ENCODE results near the gene NDUFA8. TPM values are rescaled to one million over a fixed set of nuclear protein-coding genes. Genes with fewer than 3 reads are reported as not detected.

NDUFA8 gene
- total RNA-seq, 3 donors from 2014 or later (not counting 1 experiment from before 2014, with no cell fraction given), result 6.6 to 15.9 (median 10.8) TPM

DNA sequence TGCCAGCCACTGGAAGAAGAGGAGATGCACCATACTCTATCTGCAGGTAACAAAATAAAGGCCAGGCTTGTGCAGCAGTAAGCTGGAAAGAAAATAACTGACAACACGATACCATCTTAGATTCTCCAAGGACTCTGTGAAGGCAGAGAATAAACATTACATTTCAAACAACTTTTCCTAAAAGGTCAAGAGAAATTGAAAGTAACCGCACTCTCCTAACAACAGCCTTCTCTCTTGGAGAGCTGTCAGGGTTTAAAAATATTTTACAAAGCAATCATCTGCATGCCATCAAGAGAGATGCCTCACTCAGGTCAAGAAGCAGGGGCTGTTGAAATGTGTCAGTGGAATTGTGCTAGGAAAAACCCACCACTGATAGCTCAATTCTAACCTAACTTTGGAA lies 53.0 kb downstream of the NDUFA8 start:
- H3K36me3 Mint-ChIP-seq, result no peaks in the 10 kb centered on the region
- peaks cover 0 to 3% of the 10 kb centered on the region in 2 donors for H3K9me3 Mint-ChIP-seq
- TF ChIP-seq, protein P1, sequence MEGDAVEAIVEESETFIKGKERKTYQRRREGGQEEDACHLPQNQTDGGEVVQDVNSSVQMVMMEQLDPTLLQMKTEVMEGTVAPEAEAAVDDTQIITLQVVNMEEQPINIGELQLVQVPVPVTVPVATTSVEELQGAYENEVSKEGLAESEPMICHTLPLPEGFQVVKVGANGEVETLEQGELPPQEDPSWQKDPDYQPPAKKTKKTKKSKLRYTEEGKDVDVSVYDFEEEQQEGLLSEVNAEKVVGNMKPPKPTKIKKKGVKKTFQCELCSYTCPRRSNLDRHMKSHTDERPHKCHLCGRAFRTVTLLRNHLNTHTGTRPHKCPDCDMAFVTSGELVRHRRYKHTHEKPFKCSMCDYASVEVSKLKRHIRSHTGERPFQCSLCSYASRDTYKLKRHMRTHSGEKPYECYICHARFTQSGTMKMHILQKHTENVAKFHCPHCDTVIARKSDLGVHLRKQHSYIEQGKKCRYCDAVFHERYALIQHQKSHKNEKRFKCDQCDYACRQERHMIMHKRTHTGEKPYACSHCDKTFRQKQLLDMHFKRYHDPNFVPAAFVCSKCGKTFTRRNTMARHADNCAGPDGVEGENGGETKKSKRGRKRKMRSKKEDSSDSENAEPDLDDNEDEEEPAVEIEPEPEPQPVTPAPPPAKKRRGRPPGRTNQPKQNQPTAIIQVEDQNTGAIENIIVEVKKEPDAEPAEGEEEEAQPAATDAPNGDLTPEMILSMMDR (IDR thresholded peaks at IDR 0.05), result no peak

DNA sequence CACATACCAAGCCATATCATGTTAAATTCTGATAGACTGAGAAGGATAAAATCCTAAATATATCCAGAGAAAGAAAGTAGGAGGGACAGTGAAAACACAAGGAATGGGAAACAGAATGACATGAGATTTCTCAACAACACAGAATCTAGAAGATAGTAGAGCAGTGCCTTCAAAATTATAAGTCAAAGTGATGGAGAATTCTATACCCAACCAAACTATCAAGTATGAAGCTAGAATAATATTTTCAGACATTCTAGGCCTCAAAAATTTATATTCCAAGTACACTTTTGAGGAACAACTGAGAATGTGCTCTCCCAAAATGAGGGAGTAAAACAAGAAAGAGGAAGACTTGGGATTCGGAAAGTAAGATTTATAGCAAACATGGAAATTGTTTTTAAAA lies 55.6 kb downstream of the NDUFA8 start:
- Mint-ChIP-seq H3K27ac (no peak overlapping the region), H3K27me3 (ENCODE audit: low read depth in 2 of 2) (no peaks in the 10 kb centered on the region), H3K9me3 (peaks cover 0 to 3% of the 10 kb centered on the region in 2 donors), H3K4me1 (peaks cover 0 to 5% of the 10 kb centered on the region in 2 donors), H3K36me3 (no peaks in the 10 kb centered on the region), H3K4me3 (no peak overlapping the region)
- intact Hi-C loops (cut with micrococcal nuclease), result no loop called here
- Histone ChIP-seq H3K4me3 (ENCODE audit: low read length) (no peak overlapping the region), H3K27ac (ENCODE audit: low read length) (no peak overlapping the region), H3K9me3 (ENCODE audit: control insufficient read depth, insufficient read depth, low read length) (no peaks in the 10 kb centered on the region), H3K4me1 (ENCODE audit: control insufficient read depth, insufficient read depth, low read length) (peaks cover 4% of the 10 kb centered on the region), H3K27me3 (ENCODE audit: control insufficient read depth, insufficient read depth, low read length) (no peaks in the 10 kb centered on the region), H3K36me3 (ENCODE audit: control insufficient read depth, insufficient read depth, low read length) (no peaks in the 10 kb centered on the region)
- WGBS (ENCODE audit: insufficient coverage), result 83% methylated on average over 1 of the region's 1 CpG
- no peak for DNase-seq
- TF ChIP-seq, protein P1 (IDR thresholded peaks at IDR 0.05), result no peak
- no peak for ATAC-seq

More for the DNA sequence above, 53.0 kb downstream of the NDUFA8 start:
- Histone ChIP-seq H3K9me3 (ENCODE audit: control insufficient read depth, insufficient read depth, low read length) (no peaks in the 10 kb centered on the region), H3K27ac (ENCODE audit: low read length) (no peak overlapping the region), H3K36me3 (ENCODE audit: control insufficient read depth, insufficient read depth, low read length) (no peaks in the 10 kb centered on the region), H3K4me3 (ENCODE audit: low read length) (no peak overlapping the region), H3K27me3 (ENCODE audit: control insufficient read depth, insufficient read depth, low read length) (no peaks in the 10 kb centered on the region), H3K4me1 (ENCODE audit: control insufficient read depth, insufficient read depth, low read length) (no peaks in the 10 kb centered on the region)
- 96% methylated on average over 2 of the region's 2 CpGs for WGBS (ENCODE audit: insufficient coverage)
- Mint-ChIP-seq H3K4me1 (no peaks in the 10 kb centered on the region), H3K27me3 (ENCODE audit: low read depth in 2 of 2) (no peaks in the 10 kb centered on the region), H3K4me3 (no peak overlapping the region), H3K27ac (no peak overlapping the region)
- intact Hi-C loops (cut with micrococcal nuclease), result no loop called here
- ATAC-seq (no peak), DNase-seq (no peak)

DNA sequence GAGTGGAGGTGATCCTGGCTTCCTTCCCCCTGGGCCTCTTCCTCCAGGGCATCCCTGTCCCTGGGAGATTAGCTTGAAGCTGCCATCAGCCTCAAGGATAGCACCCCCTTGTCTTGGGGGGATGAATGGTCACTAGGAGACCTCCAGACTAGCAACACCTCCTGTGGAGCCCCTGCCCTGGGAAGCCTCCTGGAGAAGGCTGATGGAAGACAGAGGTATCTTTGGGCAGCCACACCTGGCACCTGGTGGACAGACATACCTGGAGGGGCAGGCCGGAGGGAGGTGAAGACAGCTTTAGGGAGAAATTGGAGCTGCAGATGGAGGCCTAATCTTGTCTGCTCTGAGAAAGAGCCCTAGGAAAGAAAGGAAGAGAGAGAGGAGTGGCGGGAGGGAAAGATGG lies 57.4 kb downstream of the NDUFA8 start:
- peaks cover 4% of the 10 kb centered on the region for H3K4me1 ChIP-seq (ENCODE audit: control insufficient read depth, insufficient read depth, low read length)
- WGBS (ENCODE audit: insufficient coverage), result 89% methylated on average over 1 of the region's 2 CpGs
- Mint-ChIP-seq H3K4me1 (peaks cover 0 to 5% of the 10 kb centered on the region in 2 donors), H3K36me3 (no peaks in the 10 kb centered on the region), H3K27me3 (ENCODE audit: low read depth in 2 of 2) (peaks cover 2 to 4% of the 10 kb centered on the region in 2 donors), H3K9me3 (peaks cover 0 to 3% of the 10 kb centered on the region in 2 donors), H3K4me3 (no peak overlapping the region), H3K27ac (no peak overlapping the region)
- no peak for DNase-seq
- H3K9me3 ChIP-seq (ENCODE audit: control insufficient read depth, insufficient read depth, low read length), result no peaks in the 10 kb centered on the region
- TF ChIP-seq, protein P1 (IDR thresholded peaks at IDR 0.05), result no peak
- H3K27ac ChIP-seq (ENCODE audit: low read length), result no peak overlapping the region
- ATAC-seq, result no peak
- no peaks in the 10 kb centered on the region for H3K27me3 ChIP-seq (ENCODE audit: control insufficient read depth, insufficient read depth, low read length)
- no peaks in the 10 kb centered on the region for H3K36me3 ChIP-seq (ENCODE audit: control insufficient read depth, insufficient read depth, low read length)
- intact Hi-C loops (cut with micrococcal nuclease), result no loop called here
- no peak overlapping the region for H3K4me3 ChIP-seq (ENCODE audit: low read length)

DNA sequence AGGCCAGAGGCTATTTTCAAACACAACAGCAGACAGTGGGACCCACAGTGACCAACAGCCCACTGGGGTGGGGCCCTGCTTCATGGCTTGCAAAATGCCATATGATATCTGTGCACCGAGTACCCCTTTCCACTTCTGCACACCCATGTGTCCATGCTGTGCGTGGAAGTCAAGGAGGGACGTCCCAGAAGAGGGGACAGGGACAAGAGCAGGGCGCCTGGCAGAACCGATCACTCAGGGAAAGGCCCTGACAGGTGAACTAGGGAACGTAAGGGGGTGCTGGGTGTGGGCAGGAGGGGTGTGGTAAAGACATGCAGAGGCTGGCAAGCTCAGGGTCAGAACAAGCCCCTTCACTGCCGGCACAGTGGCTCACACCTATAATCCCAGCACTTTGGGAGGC lies 58.8 kb downstream of the NDUFA8 start:
- intact Hi-C loops (cut with micrococcal nuclease), result no loop called here
- 93% methylated on average over 7 of the region's 7 CpGs for WGBS (ENCODE audit: insufficient coverage)
- Mint-ChIP-seq H3K36me3 (no peaks in the 10 kb centered on the region), H3K4me1 (peaks cover 0 to 5% of the 10 kb centered on the region in 2 donors), H3K27me3 (ENCODE audit: low read depth in 2 of 2) (peaks cover 8 to 9% of the 10 kb centered on the region in 2 donors), H3K27ac (no peak overlapping the region), H3K4me3 (no peak overlapping the region), H3K9me3 (peaks cover 0 to 3% of the 10 kb centered on the region in 2 donors)
- DNase-seq, result no peak
- no peaks in the 10 kb centered on the region for H3K27me3 ChIP-seq (ENCODE audit: control insufficient read depth, insufficient read depth, low read length)
- no peaks in the 10 kb centered on the region for H3K36me3 ChIP-seq (ENCODE audit: control insufficient read depth, insufficient read depth, low read length)
- TF ChIP-seq, protein P1 (IDR thresholded peaks at IDR 0.05), result no peak
- peaks cover 4% of the 10 kb centered on the region for H3K4me1 ChIP-seq (ENCODE audit: control insufficient read depth, insufficient read depth, low read length)
- H3K27ac ChIP-seq (ENCODE audit: low read length), result no peak overlapping the region
- no peak overlapping the region for H3K4me3 ChIP-seq (ENCODE audit: low read length)
- ATAC-seq, result no peak
- no peaks in the 10 kb centered on the region for H3K9me3 ChIP-seq (ENCODE audit: control insufficient read depth, insufficient read depth, low read length)

Measured in natural killer cell (primary cell).